B cell (primary cell): ENCODE measurements around the gene CATSPERD. TPM values are rescaled to one million over a fixed set of nuclear protein-coding genes. Genes with fewer than 3 reads are reported as not detected.

Source experiments
- ATAC-seq: fragments of 200-7000 bp; cut with Tn5 transposase; one replicate; pipeline ENCODE4 v1.10.0; 2021; ENCODE audit warnings: low read depth, mild to moderate bottlenecking, moderate number of reproducible peaks, moderate library complexity
- CTCF ChIA-PET: fragments of 350-600 bp; sonication (Branson Sonifier 250); formaldehyde crosslinking; loops from one replicate; lab custom pipeline; 2021; ENCODE audit warnings: antibody characterized with exemption, inconsistent platforms; lab: Charles Lee
- POLR2A ChIA-PET: fragments of 350-600 bp; sonication (Branson Sonifier 250); formaldehyde crosslinking; loops from one replicate; lab custom pipeline; 2021; ENCODE audit warnings: antibody characterized with exemption; lab: Charles Lee
- DNase-seq: peaks from one replicate; pipeline ENCODE4 v3.0.0; 2013
- H2AFZ ChIP-seq: 2 replicates; pipeline ENCODE4 v1.6.1; 2012; ENCODE audit warnings: mild to moderate bottlenecking, low read depth, low read length; ENCODE audit not compliant: insufficient read depth, poor library complexity, severe bottlenecking
- H3K27ac ChIP-seq, 2 donors: 1 replicate in 1 of 2; 2 replicates in 1 of 2; pipeline ENCODE4 v1.5.1; 2012 to 2013; ENCODE audit warnings: low read length in 2 of 2, mild to moderate bottlenecking in 2 of 2, moderate library complexity in 1 of 2
- H3K27me3 ChIP-seq, 4 experiments: fragments of 200-600 bp in 1 of 4; sonication (generic) in 1 of 4; replicated peaks in 1 of 4; 1 replicate in 2 of 4; 2 replicates in 2 of 4; pipeline versions ENCODE4 v1.6.1 to v1.7.0; 2013 to 2016; ENCODE audit warnings: low read length in 3 of 4, mild to moderate bottlenecking in 2 of 4, mixed read lengths in 1 of 4, moderate library complexity in 1 of 4; ENCODE audit not compliant: insufficient read depth in 4 of 4, control insufficient read depth in 3 of 4; ENCODE audit errors: control extremely low read depth in 1 of 4
- H3K36me3 ChIP-seq, 2 experiments: replicated peaks in 1 of 2; 1 replicate in 1 of 2; 2 replicates in 1 of 2; pipeline versions ENCODE4 v1.6.1 to v1.7.1; 2013; ENCODE audit warnings: low read length in 1 of 2; ENCODE audit not compliant: insufficient read depth in 2 of 2, control insufficient read depth in 1 of 2; ENCODE audit errors: control extremely low read depth in 1 of 2, extremely low read depth in 1 of 2
- H3K4me1 ChIP-seq, 2 donors: fragments of 200-600 bp in 1 of 2; sonication (generic) in 1 of 2; 1 replicate in 1 of 2; 2 replicates in 1 of 2; pipeline versions ENCODE4 v1.5.1 to v1.6.1; 2013 to 2017; ENCODE audit warnings: low read length in 2 of 2; ENCODE audit not compliant: control insufficient read depth in 2 of 2, insufficient read depth in 2 of 2
- H3K4me2 ChIP-seq: replicated peaks from 2 replicates; pipeline ENCODE3; 2012; ENCODE audit warnings: mild to moderate bottlenecking, low read depth, low read length; ENCODE audit not compliant: poor library complexity, severe bottlenecking
- H3K4me3 ChIP-seq, 5 experiments: fragments of 200-600 bp in 1 of 5; sonication (generic) in 1 of 5; 1 replicate in 3 of 5; 2 replicates in 2 of 5; pipeline versions ENCODE4 v1.5.1 to v1.7.0; 2011 to 2016; ENCODE audit warnings: low read length in 4 of 5, mild to moderate bottlenecking in 4 of 5, low read depth in 2 of 5, control low read depth in 1 of 5, moderate library complexity in 1 of 5; ENCODE audit not compliant: insufficient read depth in 1 of 5; ENCODE audit errors: control extremely low read depth in 1 of 5, extremely low read depth in 1 of 5
- H3K79me2 ChIP-seq: fragments of 200-600 bp; sonication (generic); one replicate; pipeline ENCODE4 v1.6.0; 2016; ENCODE audit warnings: low read length; ENCODE audit not compliant: control insufficient read depth, insufficient read depth
- H3K9ac ChIP-seq: fragments of 200-600 bp; sonication (generic); 2 replicates; pipeline ENCODE4 v1.6.1; 2017; ENCODE audit warnings: mild to moderate bottlenecking, low read length, moderate library complexity
- H3K9me3 ChIP-seq, 3 donors: one replicate each; pipeline versions ENCODE4 v1.6.1 to v1.7.1; 2013; ENCODE audit warnings: low read length in 2 of 3; ENCODE audit not compliant: control insufficient read depth in 2 of 3, insufficient read depth in 1 of 3; ENCODE audit errors: control extremely low read depth in 1 of 3
- H4K20me1 ChIP-seq: 2 replicates; pipeline ENCODE4 v1.6.0; 2012; ENCODE audit warnings: mild to moderate bottlenecking, low read length; ENCODE audit not compliant: insufficient read depth, control insufficient read depth, poor library complexity, severe bottlenecking
- H3K27ac Mint-ChIP-seq: one replicate; pipeline ENCODE4 v1.8.0; 2021; ENCODE audit warnings: mixed read lengths
- H3K27me3 Mint-ChIP-seq: one replicate; pipeline ENCODE4 v1.8.0; 2021; ENCODE audit warnings: mixed read lengths
- H3K4me1 Mint-ChIP-seq: one replicate; pipeline ENCODE4 v1.8.0; 2021; ENCODE audit warnings: mixed read lengths
- H3K4me3 Mint-ChIP-seq: one replicate; pipeline ENCODE4 v1.8.0; 2021; ENCODE audit warnings: mixed read lengths
- H3K9me3 Mint-ChIP-seq: one replicate; pipeline ENCODE4 v1.8.0; 2022; ENCODE audit warnings: mixed read lengths; ENCODE audit not compliant: insufficient read depth
- CTCF ChIP-seq: fragments of 200-600 bp; IDR thresholded peaks from one replicate; pipeline ENCODE4 v1.8.0; 2022; ENCODE audit warnings: antibody characterized with exemption, mild to moderate bottlenecking
- EZH2 ChIP-seq: IDR thresholded peaks from 2 replicates; pipeline ENCODE4 v1.6.1; 2012; ENCODE audit warnings: borderline replicate concordance, low read depth, mild to moderate bottlenecking, moderate library complexity, low read length; ENCODE audit not compliant: insufficient read depth, poor library complexity, severe bottlenecking
- WGBS: methylation state at CpG from one replicate; pipeline ENCODE4 v1.1.5; 2013; ENCODE audit warnings: missing lambda C conversion rate; ENCODE audit not compliant: insufficient coverage; 5-methylcytosine and 5-hydroxymethylcytosine counted together
- intact Hi-C: fragments of 100-400 bp; cut with micrococcal nuclease; formaldehyde crosslinking; loops from one replicate; pipeline ENCODE4 v1.10.0; 2022
- polyA plus RNA-seq: library from polyadenylated mRNA; depleted of rRNA; stranded (reverse); fragments of >200 nt; gene quantifications from 2 replicates; pipeline ENCODE4 v1.2.3, GENCODE V29; 2012
- total RNA-seq, 2 donors: library from RNA; stranded (reverse); fragments of 120-200 nt in 1 of 2; gene quantifications; 1 replicate in 1 of 2; 2 replicates in 1 of 2; pipeline versions ENCODE4 v1.2.3 to v1.2.4, GENCODE V29; 2013 to 2022

CATSPERD gene
- total and polyA plus RNA-seq, 2 donors (not counting 1 experiment from before 2014, with no cell fraction given), result not detected

- WGBS, result 18% methylated on average over 23 of the region's 33 CpGs
- TF ChIP-seq EZH2, result no peak
- TF ChIP-seq CTCF, result no peak
- Histone ChIP-seq H3K27me3 (peaks cover 0 to 76% (median 29%) of the 10 kb centered on the region in 4 experiments), H4K20me1 (no peaks in the 10 kb centered on the region), H3K36me3 (no peaks in the 10 kb centered on the region), H3K9ac (no peak overlapping the region), H3K9me3 (peaks cover 0 to 45% (median 0%) of the 10 kb centered on the region in 3 donors), H3K27ac (no peak overlapping the region), H3K79me2 (no peaks in the 10 kb centered on the region), H2AFZ (no peak overlapping the region), H3K4me1 (peaks cover 20 to 27% of the 10 kb centered on the region in 2 donors), H3K4me3 (no peak overlapping the region), H3K4me2 (peak overlapping the region; percentile 4)
- ChIA-PET CTCF (no interaction called here), POLR2A (no interaction called here)
- H3K4me3 Mint-ChIP-seq, result peak overlapping the region; percentile 47
- no peaks in the 10 kb centered on the region for H3K9me3 Mint-ChIP-seq
- no peak overlapping the region for H3K27ac Mint-ChIP-seq
- intact Hi-C loops, result no loop called here
- peaks cover 22% of the 10 kb centered on the region for H3K4me1 Mint-ChIP-seq
- ATAC-seq (no peak), DNase-seq (no peak)
- H3K27me3 Mint-ChIP-seq, result peaks cover 29% of the 10 kb centered on the region
Measured at GRCh38 chr19:5801796-5802619, 81.6 kb downstream of the CATSPERD start.

- Mint-ChIP-seq H3K27ac (no peak overlapping the region), H3K4me3 (peak overlapping the region; percentile 76), H3K27me3 (peaks cover 29% of the 10 kb centered on the region), H3K9me3 (no peaks in the 10 kb centered on the region), H3K4me1 (peaks cover 22% of the 10 kb centered on the region)
- peaks cover 0 to 45% (median 0%) of the 10 kb centered on the region in 3 donors for H3K9me3 ChIP-seq
- POLR2A ChIA-PET, result interaction anchor here (0.9 kb wide), 2 partner anchors 219 to 1134 kb away, joined by 5 to 6 read pairs; no protein-coding TSS in a partner anchor
- H3K36me3 ChIP-seq, result no peaks in the 10 kb centered on the region
- no peaks in the 10 kb centered on the region for H3K79me2 ChIP-seq
- peaks cover 20 to 27% of the 10 kb centered on the region in 2 donors for H3K4me1 ChIP-seq
- H3K27me3 ChIP-seq, result peaks cover 0 to 70% (median 29%) of the 10 kb centered on the region in 4 experiments
- CTCF ChIA-PET, result interaction anchor here (1.1 to 2.0 kb wide), 8 partner anchors 9 to 219 kb away, joined by 4 to 16 read pairs (median 8); partner anchors contain the start of genes DUS3L, NDUFA11 and VMAC
- WGBS, result 27% methylated on average over 4 of the region's 8 CpGs
- DNase-seq (no peak), ATAC-seq (no peak)
- no peak overlapping the region for H3K27ac ChIP-seq
- no peaks in the 10 kb centered on the region for H4K20me1 ChIP-seq
- H3K4me2 ChIP-seq, result peak overlapping the region; percentile 80
- no peak for TF ChIP-seq CTCF
- TF ChIP-seq EZH2, result no peak
- peak overlapping the region in 4 of 5 experiments; percentile 7 to 55 (median 40) for H3K4me3 ChIP-seq
- intact Hi-C loops, result no loop called here
- peak overlapping the region; percentile 59 for H2AFZ ChIP-seq
- peak overlapping the region; percentile 50 for H3K9ac ChIP-seq
Measured at GRCh38 chr19:5803441-5803751, 83.0 kb downstream of the CATSPERD start.
